Measurements from ENCODE around the gene SRR. TPM values are rescaled to one million over a fixed set of nuclear protein-coding genes. Genes with fewer than 3 reads are reported as not detected.
A peak's percentile ranks its signal among the peaks of the same experiment; 100 is the strongest.

SRR gene
- polyA plus RNA-seq, 1 donor from 2014 or later, result 69.0 TPM

- Histone ChIP-seq H3K9me2 (ENCODE audit: insufficient read depth, low read length) (no peaks in the 10 kb centered on the region), H3K36me3 (ENCODE audit: insufficient read depth, low read length) (peaks cover 8% of the 10 kb centered on the region), H3K9ac (ENCODE audit: low read length) (peak overlapping the region; percentile 87), H3K27me3 (ENCODE audit: insufficient read depth, low read depth, low read length) (no peaks in the 10 kb centered on the region), H4K20me1 (ENCODE audit: insufficient read depth) (no peaks in the 10 kb centered on the region), H3K4me3 (ENCODE audit: low read length) (peak overlapping the region; percentile 98), H3K27ac (ENCODE audit: low read length) (peak overlapping the region; percentile 84), H3K4me2 (ENCODE audit: low read length) (peak overlapping the region; percentile 56), H3K9me3 (ENCODE audit: low read length) (no peaks in the 10 kb centered on the region), H2AFZ (ENCODE audit: low read depth, low read length) (peak overlapping the region; percentile 40), H3F3A (ENCODE audit: insufficient read depth, low read length, poor library complexity, severe bottlenecking) (no peaks in the 10 kb centered on the region), H3K79me2 (replicated peaks; ENCODE audit: insufficient read depth, low read length) (peaks cover 44% of the 10 kb centered on the region)
- TF ChIP-seq RAD21 (conservative IDR thresholded peaks at IDR 0.05) (no peak), SMC3 (conservative IDR thresholded peaks at IDR 0.05; ENCODE audit: poor library complexity) (no peak), EZH2 (IDR thresholded peaks at IDR 0.05; ENCODE audit: borderline replicate concordance, insufficient read depth, low read length, poor library complexity, severe bottlenecking) (no peak), TAF1 (IDR thresholded peaks at IDR 0.05; ENCODE audit: low read depth) (no peak), MXI1 (conservative IDR thresholded peaks at IDR 0.05; ENCODE audit: poor library complexity, severe bottlenecking) (no peak)
Measured at GRCh38 chr17:2302778-2303203, 959 bp upstream of the SRR start.

- no peak overlapping the region for H3K9ac ChIP-seq (ENCODE audit: low read length)
- peaks cover 30% of the 10 kb centered on the region for H3K79me2 ChIP-seq (replicated peaks; ENCODE audit: insufficient read depth, low read length)
- no peaks in the 10 kb centered on the region for H3K9me3 ChIP-seq (ENCODE audit: low read length)
- H2AFZ ChIP-seq (ENCODE audit: low read depth, low read length), result no peak overlapping the region
- H3K27me3 ChIP-seq (ENCODE audit: insufficient read depth, low read depth, low read length), result no peaks in the 10 kb centered on the region
- TF ChIP-seq MXI1 (conservative IDR thresholded peaks at IDR 0.05; ENCODE audit: poor library complexity, severe bottlenecking) (no peak), TAF1 (IDR thresholded peaks at IDR 0.05; ENCODE audit: low read depth) (no peak), RAD21 (conservative IDR thresholded peaks at IDR 0.05) (no peak), EP300 (conservative IDR thresholded peaks at IDR 0.05; ENCODE audit: poor library complexity, severe bottlenecking) (no peak)
- TF ChIP-seq, protein P1, sequence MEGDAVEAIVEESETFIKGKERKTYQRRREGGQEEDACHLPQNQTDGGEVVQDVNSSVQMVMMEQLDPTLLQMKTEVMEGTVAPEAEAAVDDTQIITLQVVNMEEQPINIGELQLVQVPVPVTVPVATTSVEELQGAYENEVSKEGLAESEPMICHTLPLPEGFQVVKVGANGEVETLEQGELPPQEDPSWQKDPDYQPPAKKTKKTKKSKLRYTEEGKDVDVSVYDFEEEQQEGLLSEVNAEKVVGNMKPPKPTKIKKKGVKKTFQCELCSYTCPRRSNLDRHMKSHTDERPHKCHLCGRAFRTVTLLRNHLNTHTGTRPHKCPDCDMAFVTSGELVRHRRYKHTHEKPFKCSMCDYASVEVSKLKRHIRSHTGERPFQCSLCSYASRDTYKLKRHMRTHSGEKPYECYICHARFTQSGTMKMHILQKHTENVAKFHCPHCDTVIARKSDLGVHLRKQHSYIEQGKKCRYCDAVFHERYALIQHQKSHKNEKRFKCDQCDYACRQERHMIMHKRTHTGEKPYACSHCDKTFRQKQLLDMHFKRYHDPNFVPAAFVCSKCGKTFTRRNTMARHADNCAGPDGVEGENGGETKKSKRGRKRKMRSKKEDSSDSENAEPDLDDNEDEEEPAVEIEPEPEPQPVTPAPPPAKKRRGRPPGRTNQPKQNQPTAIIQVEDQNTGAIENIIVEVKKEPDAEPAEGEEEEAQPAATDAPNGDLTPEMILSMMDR (IDR thresholded peaks at IDR 0.05; ENCODE audit: poor library complexity, severe bottlenecking), result no peak
- no peaks in the 10 kb centered on the region for H3K36me3 ChIP-seq (ENCODE audit: insufficient read depth, low read length)
- no peak overlapping the region for H3K4me3 ChIP-seq (ENCODE audit: low read length)
- no peak overlapping the region for H3K27ac ChIP-seq (ENCODE audit: low read length)
- H3K4me2 ChIP-seq (ENCODE audit: low read length), result no peak overlapping the region
- no peaks in the 10 kb centered on the region for H4K20me1 ChIP-seq (ENCODE audit: insufficient read depth)
- no peaks in the 10 kb centered on the region for H3K9me2 ChIP-seq (ENCODE audit: insufficient read depth, low read length)
- no peaks in the 10 kb centered on the region for H3F3A ChIP-seq (ENCODE audit: insufficient read depth, low read length, poor library complexity, severe bottlenecking)
Measured at GRCh38 chr17:2304931-2305330, 1.2 kb downstream of the SRR start.

- Histone ChIP-seq H3K9me3 (ENCODE audit: low read length) (no peaks in the 10 kb centered on the region), H3K9me2 (ENCODE audit: insufficient read depth, low read length) (no peaks in the 10 kb centered on the region), H4K20me1 (ENCODE audit: insufficient read depth) (no peaks in the 10 kb centered on the region), H3K4me3 (ENCODE audit: low read length) (no peak overlapping the region), H3K36me3 (ENCODE audit: insufficient read depth, low read length) (no peaks in the 10 kb centered on the region), H3K27me3 (ENCODE audit: insufficient read depth, low read depth, low read length) (no peaks in the 10 kb centered on the region), H3K27ac (ENCODE audit: low read length) (no peak overlapping the region), H3K9ac (ENCODE audit: low read length) (no peak overlapping the region), H3K4me2 (ENCODE audit: low read length) (no peak overlapping the region), H3K79me2 (replicated peaks; ENCODE audit: insufficient read depth, low read length) (no peaks in the 10 kb centered on the region), H2AFZ (ENCODE audit: low read depth, low read length) (no peak overlapping the region), H3F3A (ENCODE audit: insufficient read depth, low read length, poor library complexity, severe bottlenecking) (no peaks in the 10 kb centered on the region)
- TF ChIP-seq SMC3 (conservative IDR thresholded peaks at IDR 0.05; ENCODE audit: poor library complexity) (no peak), TAF1 (IDR thresholded peaks at IDR 0.05; ENCODE audit: low read depth) (no peak), EZH2 (IDR thresholded peaks at IDR 0.05; ENCODE audit: borderline replicate concordance, insufficient read depth, low read length, poor library complexity, severe bottlenecking) (no peak), EP300 (conservative IDR thresholded peaks at IDR 0.05; ENCODE audit: poor library complexity, severe bottlenecking) (no peak), POLR2AphosphoS5 (IDR thresholded peaks at IDR 0.05) (no peak), MXI1 (conservative IDR thresholded peaks at IDR 0.05; ENCODE audit: poor library complexity, severe bottlenecking) (no peak), REST (IDR thresholded peaks at IDR 0.05; ENCODE audit: borderline replicate concordance) (no peak), RAD21 (conservative IDR thresholded peaks at IDR 0.05) (no peak)
- TF ChIP-seq, protein P1 (IDR thresholded peaks at IDR 0.05; ENCODE audit: poor library complexity, severe bottlenecking), result no peak
Measured at GRCh38 chr17:2309338-2310154, 5.8 kb downstream of the SRR start.
